ENCODE data around the gene MINDY4.

The MINDY4 gene

DNA sequence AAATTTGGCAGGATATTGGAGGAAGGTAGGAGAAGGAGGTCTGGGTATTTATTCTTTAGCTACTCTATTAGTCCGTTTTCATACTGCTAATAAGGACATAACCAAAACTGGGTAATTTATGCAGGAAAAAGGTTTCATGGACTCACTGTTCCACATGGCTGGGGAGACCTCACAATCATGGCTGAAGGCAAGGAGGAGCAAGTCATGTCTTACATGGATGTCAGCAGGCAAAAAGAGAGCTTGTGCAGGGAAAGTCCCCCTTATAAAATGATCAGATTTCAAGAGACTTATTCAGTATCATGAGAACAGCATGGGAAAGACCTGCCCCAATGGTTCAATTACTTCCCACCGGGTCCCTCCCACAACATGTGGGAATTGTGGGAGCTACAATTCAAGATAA lies 21.2 kb upstream of the MINDY4 start:
- H3K79me2 ChIP-seq (ENCODE audit: insufficient read depth, low read depth): no peaks in the 10 kb centered on the region
- no peaks in the 10 kb centered on the region for H3K27me3 ChIP-seq (ENCODE audit: insufficient read depth, low read depth)
- H3K4me2 ChIP-seq: no peak overlapping the region
- no peak overlapping the region for H3K27ac ChIP-seq
- H3K36me3 ChIP-seq (ENCODE audit: insufficient read depth): no peaks in the 10 kb centered on the region
- no peak overlapping the region for H3K4me3 ChIP-seq (IDR thresholded peaks at IDR 0.05; ENCODE audit: insufficient read depth, low read depth, low read length)
- no peaks in the 10 kb centered on the region for H3K4me1 ChIP-seq (ENCODE audit: low read depth, poor library complexity, severe bottlenecking)
- no peaks in the 10 kb centered on the region for H4K20me1 ChIP-seq (ENCODE audit: insufficient read depth)
- no peak overlapping the region for H2AFZ ChIP-seq (ENCODE audit: low read depth)
- no peak overlapping the region for H3K9ac ChIP-seq
- TF ChIP-seq CTCF (conservative IDR thresholded peaks at IDR 0.05; ENCODE audit: low read depth, low read length): no peak

GRCh38 chr7:30750683-30751650 lies 20.2 kb upstream of the MINDY4 start:
- H3K79me2 ChIP-seq (ENCODE audit: insufficient read depth, low read depth): no peaks in the 10 kb centered on the region
- H3K27ac ChIP-seq: no peak overlapping the region
- no peak for TF ChIP-seq CTCF (conservative IDR thresholded peaks at IDR 0.05; ENCODE audit: low read depth, low read length)
- no peaks in the 10 kb centered on the region for H3K27me3 ChIP-seq (ENCODE audit: insufficient read depth, low read depth)
- H3K36me3 ChIP-seq (ENCODE audit: insufficient read depth): no peaks in the 10 kb centered on the region
- H3K4me1 ChIP-seq (ENCODE audit: low read depth, poor library complexity, severe bottlenecking): no peaks in the 10 kb centered on the region
- no peak overlapping the region for H2AFZ ChIP-seq (ENCODE audit: low read depth)
- H3K9ac ChIP-seq: no peak overlapping the region
- H3K4me2 ChIP-seq: no peak overlapping the region
- no peaks in the 10 kb centered on the region for H4K20me1 ChIP-seq (ENCODE audit: insufficient read depth)
- no peak overlapping the region for H3K4me3 ChIP-seq (IDR thresholded peaks at IDR 0.05; ENCODE audit: insufficient read depth, low read depth, low read length)

DNA sequence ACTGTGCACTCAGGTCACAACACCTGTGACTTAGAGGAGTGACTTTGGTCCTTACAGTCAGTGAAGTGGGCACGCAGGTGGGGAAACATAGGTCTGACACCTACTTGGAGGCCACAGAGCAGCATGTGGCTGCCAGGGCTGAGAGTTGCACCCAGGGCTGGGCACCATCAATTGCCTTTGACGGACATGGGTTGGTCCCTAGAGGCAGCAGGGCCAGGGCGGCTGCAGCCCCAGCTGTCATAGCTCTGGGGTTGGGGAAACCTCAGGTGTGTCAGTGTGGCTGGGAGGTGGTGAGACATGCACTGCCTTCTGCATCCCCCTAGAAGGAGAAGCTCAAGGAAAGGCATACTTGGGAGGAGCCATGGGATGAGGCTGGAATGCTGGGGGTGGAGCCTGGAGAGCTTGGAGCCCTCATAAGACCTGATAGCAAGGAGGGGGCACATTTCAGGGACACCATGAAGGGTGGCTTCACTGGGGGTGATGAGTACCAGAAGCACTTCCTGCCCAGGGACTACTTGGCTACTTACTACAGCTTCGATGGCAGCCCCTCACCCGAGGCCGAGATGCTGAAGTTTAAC lies 19.4 kb upstream of the MINDY4 start, which contains the start of gene INMT:
Gene INMT (plus strand): TSS at position 440 of the 578 bp plus-strand sequence. CDS start 16 bp downstream, at position 456.
- no peak for TF ChIP-seq CTCF (conservative IDR thresholded peaks at IDR 0.05; ENCODE audit: low read depth, low read length)
- Histone ChIP-seq H3K27ac (no peak within 1 kb of the TSS), H3K36me3 (ENCODE audit: insufficient read depth) (no peaks in the 10 kb centered on the region), H3K27me3 (ENCODE audit: insufficient read depth, low read depth) (no peaks in the 10 kb centered on the region), H3K79me2 (ENCODE audit: insufficient read depth, low read depth) (no peaks in the 10 kb centered on the region), H2AFZ (ENCODE audit: low read depth) (no peak within 1 kb of the TSS), H3K4me2 (no peak within 1 kb of the TSS), H3K4me3 (IDR thresholded peaks at IDR 0.05; ENCODE audit: insufficient read depth, low read depth, low read length) (no peak within 1 kb of the TSS), H4K20me1 (ENCODE audit: insufficient read depth) (no peaks in the 10 kb centered on the region), H3K9ac (no peak within 1 kb of the TSS), H3K4me1 (ENCODE audit: low read depth, poor library complexity, severe bottlenecking) (no peaks in the 10 kb centered on the region)

DNA sequence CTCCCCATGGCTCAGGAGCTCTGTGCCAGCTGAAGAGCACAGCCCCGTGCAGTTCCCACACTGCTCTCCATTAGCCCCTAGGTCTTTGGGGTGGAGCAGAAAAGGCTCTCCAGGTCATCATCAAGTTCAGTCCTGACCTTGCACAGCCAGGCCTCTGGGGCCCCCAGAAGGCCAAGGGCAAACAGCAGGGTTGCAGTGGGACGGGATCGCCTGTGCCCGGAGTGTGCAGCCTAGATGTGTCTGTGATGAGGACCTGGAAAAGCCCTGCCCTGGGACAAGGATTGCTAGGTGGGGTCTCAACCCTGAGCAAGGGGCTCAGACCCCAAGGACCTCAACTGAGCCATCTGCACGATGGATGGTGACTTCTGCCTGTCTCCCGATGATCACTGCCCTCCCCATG lies 18.7 kb upstream of the MINDY4 start:
- Histone ChIP-seq H3K27me3 (ENCODE audit: insufficient read depth, low read depth) (no peaks in the 10 kb centered on the region), H3K4me1 (ENCODE audit: low read depth, poor library complexity, severe bottlenecking) (no peaks in the 10 kb centered on the region), H3K36me3 (ENCODE audit: insufficient read depth) (no peaks in the 10 kb centered on the region), H3K9ac (no peak overlapping the region), H3K27ac (no peak overlapping the region), H2AFZ (ENCODE audit: low read depth) (no peak overlapping the region), H3K4me3 (IDR thresholded peaks at IDR 0.05; ENCODE audit: insufficient read depth, low read depth, low read length) (no peak overlapping the region), H3K4me2 (no peak overlapping the region), H3K79me2 (ENCODE audit: insufficient read depth, low read depth) (no peaks in the 10 kb centered on the region), H4K20me1 (ENCODE audit: insufficient read depth) (no peaks in the 10 kb centered on the region)
- TF ChIP-seq CTCF (conservative IDR thresholded peaks at IDR 0.05; ENCODE audit: low read depth, low read length): no peak

Data from KMS-11 (cell line).